HG02840 (cell line): Measurements from ENCODE around the gene ILDR1.
"Not testable (repeated sequence)": the region's sequence is repeated elsewhere in the genome, so short reads cannot be mapped to it uniquely, and the experiment has no call there.

ENCODE experiments used
- ATAC-seq: cut with Tn5 transposase; IDR thresholded peaks from one replicate; pipeline ENCODE4 v1.9.1; 2021; ENCODE audit warnings: mild to moderate bottlenecking, moderate library complexity, moderate number of reproducible peaks; ENCODE audit not compliant: unreplicated experiment, low FRiP score

The ILDR1 gene

GRCh38 chr3:121957674-121958415 lies 64.2 kb downstream of the ILDR1 start:
- ATAC-seq = no peak

GRCh38 chr3:121956363-121956762 lies 65.7 kb downstream of the ILDR1 start:
- no peak for ATAC-seq

GRCh38 chr3:121951291-121951919 lies 70.6 kb downstream of the ILDR1 start:
- no peak for ATAC-seq

GRCh38 chr3:121948641-121949040 lies 73.4 kb downstream of the ILDR1 start:
- ATAC-seq = no peak

- no peak for ATAC-seq
Measured at GRCh38 chr3:121943431-121943830, 78.6 kb downstream of the ILDR1 start.

- no peak for ATAC-seq
Measured at GRCh38 chr3:121942116-121942786, 79.8 kb downstream of the ILDR1 start.

- ATAC-seq = no peak
Measured at GRCh38 chr3:121941592-121941991, 80.5 kb downstream of the ILDR1 start.

GRCh38 chr3:121938141-121938855 lies 83.7 kb downstream of the ILDR1 start:
- ATAC-seq = not testable (repeated sequence)
